Measurements from ENCODE around the gene GAK. TPM values are rescaled to one million over a fixed set of nuclear protein-coding genes. Genes with fewer than 3 reads are reported as not detected.

GAK gene
- total and polyA plus RNA-seq, 8 donors, result 47.5 to 226 (median 64.8) TPM

DNA sequence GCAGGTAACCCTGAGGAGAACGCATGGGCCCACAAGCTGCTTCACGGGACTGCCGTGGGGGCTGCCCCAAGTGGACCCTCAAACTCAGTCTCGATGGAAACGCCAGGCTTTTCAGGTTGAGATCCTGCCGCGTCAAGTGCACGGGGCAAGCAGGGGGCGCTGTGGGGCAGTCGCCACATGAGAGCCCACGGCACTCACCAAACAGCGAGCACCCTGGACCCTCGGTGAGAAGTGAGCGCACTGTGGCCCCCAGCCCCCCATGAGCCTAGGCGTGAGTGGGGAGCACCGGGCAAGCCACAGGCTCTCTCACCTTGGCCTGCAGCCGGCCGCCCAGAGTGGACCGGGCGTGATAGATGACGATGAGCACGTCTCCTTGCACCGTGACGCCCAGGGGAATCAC, 55.3 kb downstream of the GAK start:
- DNase-seq (peak in 1 of 6 donors; percentile 40), FAIRE-seq (no peak), ATAC-seq (no peak)
- WGBS, 2 donors, result 95% methylated on average over 24 of the region's 24 CpGs
- no peaks in the 10 kb centered on the region for H3K9me3 ChIP-seq
- H3K27me3 ChIP-seq, result no peaks in the 10 kb centered on the region
- H3K27ac ChIP-seq, result no peak overlapping the region
- intact Hi-C loops (cut with DNase I), result no loop called here
- no peak overlapping the region for H3K4me3 ChIP-seq
- TF ChIP-seq, protein P1, sequence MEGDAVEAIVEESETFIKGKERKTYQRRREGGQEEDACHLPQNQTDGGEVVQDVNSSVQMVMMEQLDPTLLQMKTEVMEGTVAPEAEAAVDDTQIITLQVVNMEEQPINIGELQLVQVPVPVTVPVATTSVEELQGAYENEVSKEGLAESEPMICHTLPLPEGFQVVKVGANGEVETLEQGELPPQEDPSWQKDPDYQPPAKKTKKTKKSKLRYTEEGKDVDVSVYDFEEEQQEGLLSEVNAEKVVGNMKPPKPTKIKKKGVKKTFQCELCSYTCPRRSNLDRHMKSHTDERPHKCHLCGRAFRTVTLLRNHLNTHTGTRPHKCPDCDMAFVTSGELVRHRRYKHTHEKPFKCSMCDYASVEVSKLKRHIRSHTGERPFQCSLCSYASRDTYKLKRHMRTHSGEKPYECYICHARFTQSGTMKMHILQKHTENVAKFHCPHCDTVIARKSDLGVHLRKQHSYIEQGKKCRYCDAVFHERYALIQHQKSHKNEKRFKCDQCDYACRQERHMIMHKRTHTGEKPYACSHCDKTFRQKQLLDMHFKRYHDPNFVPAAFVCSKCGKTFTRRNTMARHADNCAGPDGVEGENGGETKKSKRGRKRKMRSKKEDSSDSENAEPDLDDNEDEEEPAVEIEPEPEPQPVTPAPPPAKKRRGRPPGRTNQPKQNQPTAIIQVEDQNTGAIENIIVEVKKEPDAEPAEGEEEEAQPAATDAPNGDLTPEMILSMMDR (IDR thresholded peaks at IDR 0.05), result no peak
- H3K4me1 ChIP-seq, result no peaks in the 10 kb centered on the region
- H3K36me3 ChIP-seq, result peaks cover 0 to 44% (median 12%) of the 10 kb centered on the region in 3 donors

DNA sequence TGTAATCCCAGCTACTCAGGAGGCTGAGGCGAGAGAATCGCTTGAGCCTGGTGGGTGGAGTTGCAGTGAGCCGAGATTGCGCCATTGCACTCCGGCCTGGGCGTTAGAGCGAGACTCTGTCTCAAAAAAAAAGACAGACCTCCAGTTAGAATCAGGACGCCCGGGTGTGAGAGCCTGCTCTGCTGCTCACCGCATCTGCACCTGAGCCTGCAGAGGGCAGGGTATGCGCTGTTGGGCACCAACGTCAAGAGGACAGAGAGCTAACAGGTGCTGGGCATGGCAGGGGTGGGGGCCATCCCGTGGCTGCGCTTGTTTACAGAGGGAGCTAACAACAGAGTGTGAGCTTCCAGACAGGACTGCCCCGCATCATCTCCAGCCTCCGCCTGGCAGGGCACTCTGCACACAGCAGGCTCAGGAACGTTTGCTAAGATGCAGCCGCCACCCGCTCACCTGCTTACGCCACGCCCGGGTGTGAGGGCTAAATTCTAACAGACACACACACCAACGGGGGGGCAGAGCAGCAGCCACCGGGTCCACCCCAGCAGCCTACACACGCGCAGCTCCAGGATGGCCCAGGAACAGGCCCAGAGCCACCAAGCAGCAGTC, 56.2 kb downstream of the GAK start:
- H3K27ac ChIP-seq, result no peak overlapping the region
- H3K36me3 ChIP-seq, result peaks cover 0 to 38% (median 12%) of the 10 kb centered on the region in 3 donors
- WGBS, 2 donors, result 90 to 91% methylated on average over 26 of the region's 26 CpGs
- DNase-seq, result peak in 1 of 6 donors; percentile 58
- TF ChIP-seq, protein P1 (IDR thresholded peaks at IDR 0.05), result no peak
- H3K9me3 ChIP-seq, result no peaks in the 10 kb centered on the region
- intact Hi-C loops (cut with DNase I), result no loop called here
- no peak overlapping the region for H3K4me3 ChIP-seq
- no peaks in the 10 kb centered on the region for H3K27me3 ChIP-seq
- ATAC-seq, result no peak
- no peaks in the 10 kb centered on the region for H3K4me1 ChIP-seq
- FAIRE-seq, result no peak

DNA sequence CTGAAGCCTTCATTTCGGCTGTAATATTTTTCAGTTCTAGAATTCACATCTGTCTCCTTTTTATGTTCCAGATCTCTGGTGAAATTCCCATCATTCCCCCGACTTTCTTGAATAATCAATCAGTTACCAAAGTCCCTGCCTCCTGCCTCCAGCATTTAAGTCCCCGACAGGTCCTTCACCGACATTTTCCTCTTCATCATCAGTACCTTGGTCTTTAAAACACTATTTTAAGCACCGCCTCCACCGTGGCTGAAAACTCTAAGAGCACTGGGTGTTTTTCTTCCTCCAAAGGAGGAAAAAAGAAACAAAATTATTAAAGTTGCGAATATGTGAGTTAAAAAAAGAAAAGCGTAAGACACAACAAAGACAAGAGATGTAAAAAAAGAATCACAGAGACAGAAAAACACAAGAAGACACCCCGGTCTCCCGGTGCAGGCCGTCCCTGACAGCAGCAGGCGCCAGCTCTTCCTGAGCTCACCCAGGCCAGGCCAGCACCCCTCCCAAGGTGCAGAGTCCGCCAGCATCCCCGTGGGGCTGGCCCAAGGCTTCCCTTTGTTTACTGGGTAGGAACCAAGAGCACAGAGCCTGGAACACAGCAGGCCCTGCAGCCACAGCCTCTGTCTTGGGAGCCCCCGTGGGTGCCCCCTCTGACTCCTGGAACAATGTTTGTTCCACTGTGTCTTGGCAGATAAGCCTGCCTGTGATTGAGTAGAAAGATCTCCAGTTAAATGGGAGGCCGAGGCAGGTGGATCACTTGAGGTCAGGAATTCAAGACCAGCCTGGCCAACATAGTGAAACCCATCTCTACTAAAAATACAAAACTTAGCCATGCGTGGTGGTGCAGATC, 56.9 kb downstream of the GAK start:
- 87 to 90% methylated on average over 17 of the region's 17 CpGs for WGBS, 2 donors
- Histone ChIP-seq H3K4me3 (no peak overlapping the region), H3K4me1 (no peaks in the 10 kb centered on the region), H3K27ac (no peak overlapping the region), H3K9me3 (no peaks in the 10 kb centered on the region), H3K36me3 (peaks cover 0 to 43% (median 16%) of the 10 kb centered on the region in 3 donors), H3K27me3 (no peaks in the 10 kb centered on the region)
- TF ChIP-seq, protein P1 (IDR thresholded peaks at IDR 0.05), result no peak
- FAIRE-seq (no peak), DNase-seq (peak in 1 of 6 donors; percentile 31), ATAC-seq (no peak)
- intact Hi-C loops (cut with DNase I), result no loop called here

DNA sequence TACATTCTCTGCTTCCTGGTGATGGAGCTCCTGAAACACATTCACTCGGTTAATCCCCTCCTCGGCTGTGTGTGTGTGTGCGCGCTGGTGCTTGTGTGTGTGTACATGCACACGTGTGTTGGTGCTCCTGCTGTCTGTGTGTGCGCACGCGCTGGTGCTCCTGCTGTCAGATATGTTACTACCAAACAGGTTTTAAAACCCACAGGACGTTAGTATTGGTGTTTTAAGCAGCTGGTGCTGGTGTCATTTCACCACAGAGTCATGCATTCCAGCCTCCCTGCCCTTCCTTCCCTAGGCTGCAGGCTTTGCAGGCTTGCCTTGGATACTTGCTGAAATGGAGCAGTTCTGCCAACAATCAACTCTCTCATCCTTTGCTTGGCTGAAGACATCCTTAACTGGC, 58.1 kb downstream of the GAK start:
- TF ChIP-seq, protein P1 (IDR thresholded peaks at IDR 0.05), result no peak
- H3K9me3 ChIP-seq, result no peaks in the 10 kb centered on the region
- no peak for ATAC-seq
- DNase-seq, result no peak
- H3K27me3 ChIP-seq, result no peaks in the 10 kb centered on the region
- 90 to 91% methylated on average over 9 of the region's 9 CpGs for WGBS, 2 donors
- H3K4me3 ChIP-seq, result no peak overlapping the region
- intact Hi-C loops (cut with DNase I), result no loop called here
- H3K4me1 ChIP-seq, result no peaks in the 10 kb centered on the region
- no peak for FAIRE-seq
- no peak overlapping the region for H3K27ac ChIP-seq
- H3K36me3 ChIP-seq, result peaks cover 0 to 35% (median 18%) of the 10 kb centered on the region in 3 donors

Measured in pancreas (tissue), 10 donors.